GM21360 (cell line): ENCODE results near the gene GLMN.
"Not testable (repeated sequence)": the region's sequence is repeated elsewhere in the genome, so short reads cannot be mapped to it uniquely, and the experiment has no call there.

Experiments
- ATAC-seq: cut with Tn5 transposase; IDR thresholded peaks from one replicate; pipeline ENCODE4 v1.9.1; 2021; ENCODE audit warnings: mild to moderate bottlenecking, moderate library complexity; ENCODE audit not compliant: unreplicated experiment

The GLMN gene

GRCh38 chr1:92299477-92300150 lies 827 bp upstream of the GLMN start:
- ATAC-seq: peak; percentile 4

GRCh38 chr1:92298213-92298572 lies 594 bp downstream of the GLMN start:
- ATAC-seq: no peak

GRCh38 chr1:92291372-92291999 lies 7.3 kb downstream of the GLMN start:
- no peak for ATAC-seq

GRCh38 chr1:92281411-92281810 lies 17.4 kb downstream of the GLMN start:
- not testable (repeated sequence) for ATAC-seq

- not testable (repeated sequence) for ATAC-seq
Measured at GRCh38 chr1:92279781-92280180, 19.0 kb downstream of the GLMN start.

GRCh38 chr1:92277105-92277723 lies 21.6 kb downstream of the GLMN start:
- ATAC-seq: no peak

GRCh38 chr1:92276082-92276481 lies 22.7 kb downstream of the GLMN start:
- ATAC-seq: no peak

- ATAC-seq: no peak
Measured at GRCh38 chr1:92274939-92275338, 23.8 kb downstream of the GLMN start.

- ATAC-seq: no peak
Measured at GRCh38 chr1:92273039-92273438, 25.7 kb downstream of the GLMN start.

- ATAC-seq: no peak
Measured at GRCh38 chr1:92262516-92262915, 36.3 kb downstream of the GLMN start.

GRCh38 chr1:92259350-92259749 lies 39.4 kb downstream of the GLMN start:
- no peak for ATAC-seq

- ATAC-seq: not testable (repeated sequence)
Measured at GRCh38 chr1:92254714-92255113, 44.1 kb downstream of the GLMN start.

- ATAC-seq: no peak
Measured at GRCh38 chr1:92244376-92244775, 54.4 kb downstream of the GLMN start.

- no peak for ATAC-seq
Measured at GRCh38 chr1:92240034-92240433, 58.8 kb downstream of the GLMN start.

- ATAC-seq: no peak
Measured at GRCh38 chr1:92230736-92231135, 68.1 kb downstream of the GLMN start.

GRCh38 chr1:92228401-92228800 lies 70.4 kb downstream of the GLMN start:
- no peak for ATAC-seq

GRCh38 chr1:92219028-92219427 lies 79.8 kb downstream of the GLMN start:
- no peak for ATAC-seq

GRCh38 chr1:92218559-92218958 lies 80.2 kb downstream of the GLMN start:
- no peak for ATAC-seq

- ATAC-seq: no peak
Measured at GRCh38 chr1:92217721-92218120, 81.1 kb downstream of the GLMN start, which contains the start of gene C1orf146. C1orf146 (plus strand) TSS chr1:92217915; CDS start chr1:92231421, 13,506 bp downstream.

GRCh38 chr1:92211166-92211565 lies 87.6 kb downstream of the GLMN start:
- ATAC-seq: no peak

GRCh38 chr1:92210701-92211100 lies 88.1 kb downstream of the GLMN start:
- ATAC-seq: no peak

- ATAC-seq: no peak
Measured at GRCh38 chr1:92203105-92203504, 95.7 kb downstream of the GLMN start.
